ENCODE measurements around the gene LRCH1. TPM values are rescaled to one million over a fixed set of nuclear protein-coding genes. Genes with fewer than 3 reads are reported as not detected.

LRCH1 gene
- total and polyA plus RNA-seq, 2 experiments from 2014 or later = 3.9 to 9.2 TPM

DNA sequence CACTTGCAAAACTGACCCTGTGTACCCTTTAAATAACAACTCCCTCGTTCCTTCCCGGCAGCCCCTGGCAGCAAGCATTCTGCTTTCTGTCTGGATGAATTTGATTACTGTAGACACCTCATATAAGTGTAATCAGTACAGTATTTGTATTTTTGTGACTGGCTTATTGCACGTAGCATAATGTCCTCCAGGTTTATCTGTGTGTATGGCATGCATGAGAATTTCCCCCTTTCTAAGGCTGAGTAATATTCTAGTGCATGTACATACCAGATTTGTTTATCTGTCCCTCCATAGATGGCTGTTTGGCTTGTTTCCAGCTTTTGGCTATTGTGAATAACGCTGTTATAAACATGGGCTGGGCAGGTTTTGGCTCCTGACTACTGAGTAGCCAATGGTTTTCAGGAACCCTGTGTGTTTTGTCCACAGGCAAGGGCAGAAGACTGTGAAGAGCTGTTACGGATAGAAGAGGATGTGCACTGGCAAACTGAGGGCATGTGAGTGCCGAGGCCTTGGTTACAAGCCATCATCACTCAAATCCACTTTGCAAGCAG, 146.0 kb downstream of the LRCH1 start:
- Histone ChIP-seq H3K4me3 (no peak overlapping the region), H2AFZ (no peak overlapping the region), H3K27ac (ENCODE audit: low read depth) (no peak overlapping the region), H3K4me2 (no peak overlapping the region), H3K79me2 (replicated peaks; ENCODE audit: insufficient read depth) (no peaks in the 10 kb centered on the region), H3K36me3 (ENCODE audit: insufficient read depth) (peaks cover 10% of the 10 kb centered on the region; the same call in 1 of the 2 replicates), H4K20me1 (replicated peaks; ENCODE audit: insufficient read depth) (no peaks in the 10 kb centered on the region), H3F3A (replicated peaks; ENCODE audit: low read depth) (no peaks in the 10 kb centered on the region), H3K9me2 (ENCODE audit: insufficient read depth) (no peaks in the 10 kb centered on the region), H3K4me1 (ENCODE audit: insufficient read depth) (no peaks in the 10 kb centered on the region), H3K27me3 (ENCODE audit: insufficient read depth) (no peaks in the 10 kb centered on the region)
- peaks cover 8% of the 10 kb centered on the region for H3K36me3 Mint-ChIP-seq (ENCODE audit: low read depth)
- no peak overlapping the region for H3K27ac Mint-ChIP-seq
- ATAC-seq (no peak), DNase-seq (ENCODE audit: low spot score) (no peak)
- peaks cover 3% of the 10 kb centered on the region; the same call in 1 of the 3 replicates for H3K4me1 Mint-ChIP-seq
- TF ChIP-seq ZNF331 (CRISPR knock-in tag; IDR thresholded peaks at IDR 0.05; ENCODE audit: low read depth) = no peak
- TF ChIP-seq ZNF114 (CRISPR knock-in tag; IDR thresholded peaks at IDR 0.05) = no peak
- TF ChIP-seq, protein P1, sequence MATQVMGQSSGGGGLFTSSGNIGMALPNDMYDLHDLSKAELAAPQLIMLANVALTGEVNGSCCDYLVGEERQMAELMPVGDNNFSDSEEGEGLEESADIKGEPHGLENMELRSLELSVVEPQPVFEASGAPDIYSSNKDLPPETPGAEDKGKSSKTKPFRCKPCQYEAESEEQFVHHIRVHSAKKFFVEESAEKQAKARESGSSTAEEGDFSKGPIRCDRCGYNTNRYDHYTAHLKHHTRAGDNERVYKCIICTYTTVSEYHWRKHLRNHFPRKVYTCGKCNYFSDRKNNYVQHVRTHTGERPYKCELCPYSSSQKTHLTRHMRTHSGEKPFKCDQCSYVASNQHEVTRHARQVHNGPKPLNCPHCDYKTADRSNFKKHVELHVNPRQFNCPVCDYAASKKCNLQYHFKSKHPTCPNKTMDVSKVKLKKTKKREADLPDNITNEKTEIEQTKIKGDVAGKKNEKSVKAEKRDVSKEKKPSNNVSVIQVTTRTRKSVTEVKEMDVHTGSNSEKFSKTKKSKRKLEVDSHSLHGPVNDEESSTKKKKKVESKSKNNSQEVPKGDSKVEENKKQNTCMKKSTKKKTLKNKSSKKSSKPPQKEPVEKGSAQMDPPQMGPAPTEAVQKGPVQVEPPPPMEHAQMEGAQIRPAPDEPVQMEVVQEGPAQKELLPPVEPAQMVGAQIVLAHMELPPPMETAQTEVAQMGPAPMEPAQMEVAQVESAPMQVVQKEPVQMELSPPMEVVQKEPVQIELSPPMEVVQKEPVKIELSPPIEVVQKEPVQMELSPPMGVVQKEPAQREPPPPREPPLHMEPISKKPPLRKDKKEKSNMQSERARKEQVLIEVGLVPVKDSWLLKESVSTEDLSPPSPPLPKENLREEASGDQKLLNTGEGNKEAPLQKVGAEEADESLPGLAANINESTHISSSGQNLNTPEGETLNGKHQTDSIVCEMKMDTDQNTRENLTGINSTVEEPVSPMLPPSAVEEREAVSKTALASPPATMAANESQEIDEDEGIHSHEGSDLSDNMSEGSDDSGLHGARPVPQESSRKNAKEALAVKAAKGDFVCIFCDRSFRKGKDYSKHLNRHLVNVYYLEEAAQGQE (IDR thresholded peaks at IDR 0.05; ENCODE audit: unreplicated experiment) = no peak
- TF ChIP-seq, protein P2, sequence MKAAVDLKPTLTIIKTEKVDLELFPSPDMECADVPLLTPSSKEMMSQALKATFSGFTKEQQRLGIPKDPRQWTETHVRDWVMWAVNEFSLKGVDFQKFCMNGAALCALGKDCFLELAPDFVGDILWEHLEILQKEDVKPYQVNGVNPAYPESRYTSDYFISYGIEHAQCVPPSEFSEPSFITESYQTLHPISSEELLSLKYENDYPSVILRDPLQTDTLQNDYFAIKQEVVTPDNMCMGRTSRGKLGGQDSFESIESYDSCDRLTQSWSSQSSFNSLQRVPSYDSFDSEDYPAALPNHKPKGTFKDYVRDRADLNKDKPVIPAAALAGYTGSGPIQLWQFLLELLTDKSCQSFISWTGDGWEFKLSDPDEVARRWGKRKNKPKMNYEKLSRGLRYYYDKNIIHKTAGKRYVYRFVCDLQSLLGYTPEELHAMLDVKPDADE (IDR thresholded peaks at IDR 0.05) = no peak
- TF ChIP-seq, protein P3, sequence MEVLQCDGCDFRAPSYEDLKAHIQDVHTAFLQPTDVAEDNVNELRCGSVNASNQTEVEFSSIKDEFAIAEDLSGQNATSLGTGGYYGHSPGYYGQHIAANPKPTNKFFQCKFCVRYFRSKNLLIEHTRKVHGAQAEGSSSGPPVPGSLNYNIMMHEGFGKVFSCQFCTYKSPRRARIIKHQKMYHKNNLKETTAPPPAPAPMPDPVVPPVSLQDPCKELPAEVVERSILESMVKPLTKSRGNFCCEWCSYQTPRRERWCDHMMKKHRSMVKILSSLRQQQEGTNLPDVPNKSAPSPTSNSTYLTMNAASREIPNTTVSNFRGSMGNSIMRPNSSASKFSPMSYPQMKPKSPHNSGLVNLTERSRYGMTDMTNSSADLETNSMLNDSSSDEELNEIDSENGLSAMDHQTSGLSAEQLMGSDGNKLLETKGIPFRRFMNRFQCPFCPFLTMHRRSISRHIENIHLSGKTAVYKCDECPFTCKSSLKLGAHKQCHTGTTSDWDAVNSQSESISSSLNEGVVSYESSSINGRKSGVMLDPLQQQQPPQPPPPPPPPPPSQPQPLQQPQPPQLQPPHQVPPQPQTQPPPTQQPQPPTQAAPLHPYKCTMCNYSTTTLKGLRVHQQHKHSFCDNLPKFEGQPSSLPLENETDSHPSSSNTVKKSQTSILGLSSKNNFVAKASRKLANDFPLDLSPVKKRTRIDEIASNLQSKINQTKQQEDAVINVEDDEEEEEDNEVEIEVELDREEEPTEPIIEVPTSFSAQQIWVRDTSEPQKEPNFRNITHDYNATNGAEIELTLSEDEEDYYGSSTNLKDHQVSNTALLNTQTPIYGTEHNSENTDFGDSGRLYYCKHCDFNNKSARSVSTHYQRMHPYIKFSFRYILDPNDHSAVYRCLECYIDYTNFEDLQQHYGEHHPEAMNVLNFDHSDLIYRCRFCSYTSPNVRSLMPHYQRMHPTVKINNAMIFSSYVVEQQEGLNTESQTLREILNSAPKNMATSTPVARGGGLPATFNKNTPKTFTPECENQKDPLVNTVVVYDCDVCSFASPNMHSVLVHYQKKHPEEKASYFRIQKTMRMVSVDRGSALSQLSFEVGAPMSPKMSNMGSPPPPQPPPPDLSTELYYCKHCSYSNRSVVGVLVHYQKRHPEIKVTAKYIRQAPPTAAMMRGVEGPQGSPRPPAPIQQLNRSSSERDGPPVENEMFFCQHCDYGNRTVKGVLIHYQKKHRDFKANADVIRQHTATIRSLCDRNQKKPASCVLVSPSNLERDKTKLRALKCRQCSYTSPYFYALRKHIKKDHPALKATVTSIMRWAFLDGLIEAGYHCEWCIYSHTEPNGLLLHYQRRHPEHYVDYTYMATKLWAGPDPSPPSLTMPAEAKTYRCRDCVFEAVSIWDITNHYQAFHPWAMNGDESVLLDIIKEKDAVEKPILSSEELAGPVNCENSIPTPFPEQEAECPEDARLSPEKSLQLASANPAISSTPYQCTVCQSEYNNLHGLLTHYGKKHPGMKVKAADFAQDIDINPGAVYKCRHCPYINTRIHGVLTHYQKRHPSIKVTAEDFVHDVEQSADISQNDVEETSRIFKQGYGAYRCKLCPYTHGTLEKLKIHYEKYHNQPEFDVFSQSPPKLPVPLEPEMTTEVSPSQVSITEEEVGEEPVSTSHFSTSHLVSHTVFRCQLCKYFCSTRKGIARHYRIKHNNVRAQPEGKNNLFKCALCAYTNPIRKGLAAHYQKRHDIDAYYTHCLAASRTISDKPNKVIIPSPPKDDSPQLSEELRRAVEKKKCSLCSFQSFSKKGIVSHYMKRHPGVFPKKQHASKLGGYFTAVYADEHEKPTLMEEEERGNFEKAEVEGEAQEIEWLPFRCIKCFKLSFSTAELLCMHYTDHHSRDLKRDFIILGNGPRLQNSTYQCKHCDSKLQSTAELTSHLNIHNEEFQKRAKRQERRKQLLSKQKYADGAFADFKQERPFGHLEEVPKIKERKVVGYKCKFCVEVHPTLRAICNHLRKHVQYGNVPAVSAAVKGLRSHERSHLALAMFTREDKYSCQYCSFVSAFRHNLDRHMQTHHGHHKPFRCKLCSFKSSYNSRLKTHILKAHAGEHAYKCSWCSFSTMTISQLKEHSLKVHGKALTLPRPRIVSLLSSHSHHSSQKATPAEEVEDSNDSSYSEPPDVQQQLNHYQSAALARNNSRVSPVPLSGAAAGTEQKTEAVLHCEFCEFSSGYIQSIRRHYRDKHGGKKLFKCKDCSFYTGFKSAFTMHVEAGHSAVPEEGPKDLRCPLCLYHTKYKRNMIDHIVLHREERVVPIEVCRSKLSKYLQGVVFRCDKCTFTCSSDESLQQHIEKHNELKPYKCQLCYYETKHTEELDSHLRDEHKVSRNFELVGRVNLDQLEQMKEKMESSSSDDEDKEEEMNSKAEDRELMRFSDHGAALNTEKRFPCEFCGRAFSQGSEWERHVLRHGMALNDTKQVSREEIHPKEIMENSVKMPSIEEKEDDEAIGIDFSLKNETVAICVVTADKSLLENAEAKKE (CRISPR knock-in tag; IDR thresholded peaks at IDR 0.05) = no peak
- TF ChIP-seq NANOG (IDR thresholded peaks at IDR 0.05; ENCODE audit: borderline replicate concordance) = no peak
- no peak for TF ChIP-seq EZH2 (IDR thresholded peaks at IDR 0.05; ENCODE audit: low read depth, unreplicated experiment)
- no peak for TF ChIP-seq JUNB (IDR thresholded peaks at IDR 0.05; ENCODE audit: unreplicated experiment)
- TF ChIP-seq CREB1 (CRISPR knock-in tag; IDR thresholded peaks at IDR 0.05; ENCODE audit: low read depth) = no peak
- no peak for TF ChIP-seq STAT1 (IDR thresholded peaks at IDR 0.05; ENCODE audit: unreplicated experiment)
- H3K9me3 Mint-ChIP-seq = no peaks in the 10 kb centered on the region
- H3K27me3 Mint-ChIP-seq (ENCODE audit: insufficient read depth, low read depth, poor library complexity) = no peaks in the 10 kb centered on the region
- no peak overlapping the region for H3K4me3 Mint-ChIP-seq
